HFFc6 (cell line): ENCODE data around the gene PHRF1. TPM values are rescaled to one million over a fixed set of nuclear protein-coding genes. Genes with fewer than 3 reads are reported as not detected.

ENCODE experiments used
- DNase-seq: peaks from one replicate; pipeline ENCODE4 v3.0.0-alpha.2; 2018
- H3K27ac Mint-ChIP-seq: 2 replicates; pipeline ENCODE4 v1.8.0; 2020; ENCODE audit warnings: mild to moderate bottlenecking, mixed read lengths
- H3K27me3 Mint-ChIP-seq: 2 replicates; pipeline ENCODE4 v1.8.0; 2021; ENCODE audit warnings: mild to moderate bottlenecking, moderate library complexity, mixed read lengths; ENCODE audit not compliant: insufficient read depth
- H3K36me3 Mint-ChIP-seq: 2 replicates; pipeline ENCODE4 v1.8.0; 2021; ENCODE audit warnings: low read depth, mixed read lengths
- H3K4me1 Mint-ChIP-seq: 2 replicates; pipeline ENCODE4 v1.8.0; 2020; ENCODE audit warnings: low read depth, mixed read lengths
- H3K4me3 Mint-ChIP-seq: 2 replicates; pipeline ENCODE4 v1.8.0; 2020; ENCODE audit warnings: mild to moderate bottlenecking, moderate library complexity, mixed read lengths
- H3K9me3 Mint-ChIP-seq: 2 replicates; pipeline ENCODE4 v1.8.0; 2020; ENCODE audit warnings: mild to moderate bottlenecking, mixed read lengths
- CTCF ChIP-seq: fragments of 200-600 bp; sonication (generic); IDR thresholded peaks from 2 replicates; pipeline ENCODE4 v1.5.0; 2021; ENCODE audit warnings: antibody characterized with exemption, mild to moderate bottlenecking
- microRNA-seq: library from miRNA; unstranded; fragments of <30 nt; microRNA quantifications from one replicate; pipeline ENCODE4, GENCODE V29; 2019
- total RNA-seq, 6 experiments: library from RNA; stranded (reverse); fragmentation: NEBNext Ultra II Directional; extraction: Animal tissue kit (Norgen Biotek cat#: 25700); gene quantifications; 2 replicates in 1 of 6; 3 replicates in 5 of 6; pipeline ENCODE4 v1.2.3, GENCODE V29; 2021

Gene PHRF1
- total RNA-seq, 6 experiments from 2014 or later, result 23.8 to 27.5 (median 24.8) TPM

- DNase-seq, result no peak
- peaks cover 1% of the 10 kb centered on the region; the same call in 1 of the 2 replicates for H3K36me3 Mint-ChIP-seq
- no peak for TF ChIP-seq CTCF
- H3K9me3 Mint-ChIP-seq, result no peaks in the 10 kb centered on the region
- peaks cover 4% of the 10 kb centered on the region; the same call in 1 of the 2 replicates for H3K27me3 Mint-ChIP-seq
- H3K4me3 Mint-ChIP-seq, result no peak overlapping the region
- no peak overlapping the region for H3K27ac Mint-ChIP-seq
- peaks cover 3% of the 10 kb centered on the region for H3K4me1 Mint-ChIP-seq
Measured at GRCh38 chr11:660281-660680, 84.0 kb downstream of the PHRF1 start.

GRCh38 chr11:660681-661444, 84.6 kb downstream of the PHRF1 start:
- H3K27me3 Mint-ChIP-seq, result peaks cover 4% of the 10 kb centered on the region; the same call in 1 of the 2 replicates
- H3K9me3 Mint-ChIP-seq, result no peaks in the 10 kb centered on the region
- peaks cover 8% of the 10 kb centered on the region for H3K4me1 Mint-ChIP-seq
- no peak for DNase-seq
- H3K36me3 Mint-ChIP-seq, result peaks cover 4% of the 10 kb centered on the region
- no peak overlapping the region for H3K4me3 Mint-ChIP-seq
- no peak overlapping the region for H3K27ac Mint-ChIP-seq
- no peak for TF ChIP-seq CTCF

Small RNAs within 50 kb of the gene (microRNA-seq; reads per million reads assigned to microRNA genes)
- 895 reads per million, percentile 74 among the genes with 10 or more reads in this experiment for gene MIR210

Other genes with a start within 250 kb of the PHRF1 start
- gene B4GALNT4, start 207.0 kb upstream of the PHRF1 start, total RNA-seq, result 10 to 100 TPM in 1 of 6 experiments, 1 to 10 TPM in 5; 6.4 to 12.1 (median 8.4) TPM
- 1 to 10 TPM; 2.5 to 3.3 (median 2.9) TPM for gene PKP3, start 182.3 kb upstream of the PHRF1 start, total RNA-seq
- 10 to 100 TPM; 15.9 to 21.6 (median 18.7) TPM for gene SIGIRR, start 161.5 kb upstream of the PHRF1 start, total RNA-seq
- not detected for gene ANO9, start 134.5 kb upstream of the PHRF1 start, total RNA-seq
- gene PTDSS2, start 126.2 kb upstream of the PHRF1 start, total RNA-seq, result 10 to 100 TPM; 23.3 to 34.5 (median 27.2) TPM
- gene RNH1, start 69.2 kb upstream of the PHRF1 start, total RNA-seq, result 100 to 1,000 TPM; 223 to 272 (median 250) TPM
- gene HRAS, start 40.9 kb upstream of the PHRF1 start, total RNA-seq, result 100 to 1,000 TPM; 102 to 125 (median 107) TPM
- under 1 TPM; 0.23 to 0.83 (median 0.55) TPM for gene LRRC56, start 38.9 kb upstream of the PHRF1 start, total RNA-seq
- gene LMNTD2, start 15.7 kb upstream of the PHRF1 start, total RNA-seq, result 1 to 10 TPM in 3 of 6 experiments, under 1 TPM in 3; 0.37 to 2.3 (median 0.97) TPM
- 10 to 100 TPM; 10.1 to 18.8 (median 12.7) TPM for gene RASSF7, start 15.5 kb upstream of the PHRF1 start, total RNA-seq
- gene IRF7, start 39.5 kb downstream of the PHRF1 start, total RNA-seq, result 1 to 10 TPM; 3.0 to 5.2 (median 4.2) TPM
- gene CDHR5, start 48.5 kb downstream of the PHRF1 start, total RNA-seq, result not detected
- gene SCT, start 50.7 kb downstream of the PHRF1 start, total RNA-seq, result not detected
- under 1 TPM; 0.14 to 0.61 (median 0.38) TPM for gene DRD4, start 60.8 kb downstream of the PHRF1 start, total RNA-seq
- gene DEAF1, start 118.8 kb downstream of the PHRF1 start, total RNA-seq, result 10 to 100 TPM; 32.2 to 48.1 (median 34.6) TPM
- gene TMEM80, start 119.3 kb downstream of the PHRF1 start, total RNA-seq, result 10 to 100 TPM; 16.9 to 24.5 (median 19.3) TPM
- gene EPS8L2, start 129.8 kb downstream of the PHRF1 start, total RNA-seq, result 10 to 100 TPM; 55.5 to 70.1 (median 65.1) TPM
- gene TALDO1, start 171.0 kb downstream of the PHRF1 start, total RNA-seq, result 100 to 1,000 TPM; 230 to 351 (median 300) TPM
- 10 to 100 TPM; 61.0 to 72.7 (median 68.1) TPM for gene GATD1, start 201.0 kb downstream of the PHRF1 start, total RNA-seq
- gene CEND1, start 213.6 kb downstream of the PHRF1 start, total RNA-seq, result 10 to 100 TPM in 5 of 6 experiments, 1 to 10 TPM in 1; 8.2 to 12.2 (median 11.0) TPM
- 10 to 100 TPM; 39.7 to 47.3 (median 42.9) TPM for gene SLC25A22, start 221.8 kb downstream of the PHRF1 start, total RNA-seq
- 10 to 100 TPM; 11.0 to 15.9 (median 13.7) TPM for gene PIDD1, start 228.8 kb downstream of the PHRF1 start, total RNA-seq
- 1,000 to 10,000 TPM; 1,532 to 1,781 (median 1,709) TPM for gene RPLP2, start 233.5 kb downstream of the PHRF1 start, total RNA-seq
- 100 to 1,000 TPM; 103 to 148 (median 130) TPM for gene PNPLA2, start 242.4 kb downstream of the PHRF1 start, total RNA-seq